WI38 (cell line): ENCODE data around the gene CEP44.
"Not testable (repeated sequence)": the region's sequence is repeated elsewhere in the genome, so short reads cannot be mapped to it uniquely, and the experiment has no call there.

ENCODE experiments used
- H3K4me3 ChIP-seq: 2 replicates; pipeline ENCODE4 v1.5.1; 2011; ENCODE audit warnings: low read depth, mild to moderate bottlenecking, control low read depth, low read length
- TF ChIP-seq, protein P1 (sequence below): IDR thresholded peaks from 2 replicates; pipeline ENCODE4 v1.5.1; 2012; ENCODE audit warnings: low read depth, mild to moderate bottlenecking, control low read depth, low read length

Gene CEP44

DNA sequence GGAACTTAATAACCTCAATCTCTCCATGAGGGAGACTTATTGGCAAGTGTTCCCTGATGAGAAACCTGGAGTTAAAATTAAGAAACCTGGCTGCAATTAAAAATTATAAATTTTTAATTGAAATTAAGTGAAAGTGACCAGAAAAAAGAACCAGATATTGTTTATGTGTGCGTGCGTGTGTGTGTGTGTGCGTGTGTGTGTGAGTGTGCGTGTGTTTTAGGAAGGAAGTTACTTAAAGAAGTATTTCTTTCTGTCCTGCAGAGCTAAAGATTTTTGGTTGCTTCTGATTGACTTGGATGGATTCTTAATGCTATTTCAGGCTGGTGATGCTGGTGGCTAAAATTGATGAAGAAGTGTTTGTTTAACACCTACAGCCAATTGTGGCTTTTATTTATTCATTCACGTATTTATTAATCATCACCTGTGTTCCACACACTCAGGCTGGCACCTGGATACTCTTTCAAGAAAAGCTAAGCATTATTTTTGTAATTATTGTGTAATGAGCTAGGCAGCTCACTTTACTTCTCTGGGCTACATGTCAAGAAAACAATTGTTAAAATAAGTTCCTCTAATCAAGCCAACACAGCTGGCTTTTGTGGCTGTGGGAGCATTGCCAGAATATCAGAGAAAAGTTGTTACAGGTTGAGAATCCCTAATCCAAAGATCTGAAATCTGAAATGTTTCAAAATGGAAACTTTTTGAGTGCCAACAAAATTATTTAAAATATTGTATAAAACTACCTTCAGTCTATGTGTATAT, 68.5 kb downstream of the CEP44 start:
- no peak overlapping the region for H3K4me3 ChIP-seq
- TF ChIP-seq, protein P1, sequence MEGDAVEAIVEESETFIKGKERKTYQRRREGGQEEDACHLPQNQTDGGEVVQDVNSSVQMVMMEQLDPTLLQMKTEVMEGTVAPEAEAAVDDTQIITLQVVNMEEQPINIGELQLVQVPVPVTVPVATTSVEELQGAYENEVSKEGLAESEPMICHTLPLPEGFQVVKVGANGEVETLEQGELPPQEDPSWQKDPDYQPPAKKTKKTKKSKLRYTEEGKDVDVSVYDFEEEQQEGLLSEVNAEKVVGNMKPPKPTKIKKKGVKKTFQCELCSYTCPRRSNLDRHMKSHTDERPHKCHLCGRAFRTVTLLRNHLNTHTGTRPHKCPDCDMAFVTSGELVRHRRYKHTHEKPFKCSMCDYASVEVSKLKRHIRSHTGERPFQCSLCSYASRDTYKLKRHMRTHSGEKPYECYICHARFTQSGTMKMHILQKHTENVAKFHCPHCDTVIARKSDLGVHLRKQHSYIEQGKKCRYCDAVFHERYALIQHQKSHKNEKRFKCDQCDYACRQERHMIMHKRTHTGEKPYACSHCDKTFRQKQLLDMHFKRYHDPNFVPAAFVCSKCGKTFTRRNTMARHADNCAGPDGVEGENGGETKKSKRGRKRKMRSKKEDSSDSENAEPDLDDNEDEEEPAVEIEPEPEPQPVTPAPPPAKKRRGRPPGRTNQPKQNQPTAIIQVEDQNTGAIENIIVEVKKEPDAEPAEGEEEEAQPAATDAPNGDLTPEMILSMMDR, result no peak

DNA sequence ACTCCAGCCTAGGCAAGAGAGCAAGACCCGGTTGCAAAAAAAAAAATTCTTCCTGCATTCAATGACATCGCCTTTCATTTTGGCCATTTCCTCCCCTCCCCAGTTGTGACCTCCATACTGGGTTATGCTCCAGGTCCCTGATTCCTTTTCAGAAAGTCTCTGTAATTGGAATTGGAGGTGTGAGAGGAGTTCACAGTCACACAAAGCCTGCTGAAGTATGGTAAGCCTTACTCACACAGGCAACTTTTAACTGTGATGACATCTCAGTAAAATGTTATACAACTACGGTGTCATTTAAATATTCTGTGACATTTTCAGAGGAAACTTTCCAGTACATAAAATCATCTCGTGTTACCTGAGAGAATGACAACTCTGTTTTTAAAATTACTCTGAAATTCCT, 73.6 kb downstream of the CEP44 start:
- H3K4me3 ChIP-seq, result no peak overlapping the region
- TF ChIP-seq, protein P1, result no peak

DNA sequence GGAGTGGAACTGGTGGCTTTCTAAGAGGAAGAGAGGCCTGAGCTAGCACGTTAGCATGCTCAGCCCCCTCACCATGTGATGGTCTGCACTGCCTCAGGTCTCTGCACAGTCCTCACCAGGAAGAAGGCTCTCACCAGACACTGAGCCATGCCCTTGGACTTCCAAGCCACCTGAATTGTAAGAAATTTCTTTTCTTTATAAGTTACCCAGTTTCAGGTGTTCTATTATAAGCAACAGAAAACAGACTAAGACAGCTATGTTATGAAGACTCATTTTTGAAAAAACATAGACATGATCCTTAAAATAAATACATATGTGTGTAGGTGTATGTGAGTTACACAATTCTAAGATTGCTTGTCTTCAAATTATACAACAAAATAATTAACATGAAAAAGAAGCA, 74.7 kb downstream of the CEP44 start:
- TF ChIP-seq, protein P1, result no peak
- H3K4me3 ChIP-seq, result no peak overlapping the region

DNA sequence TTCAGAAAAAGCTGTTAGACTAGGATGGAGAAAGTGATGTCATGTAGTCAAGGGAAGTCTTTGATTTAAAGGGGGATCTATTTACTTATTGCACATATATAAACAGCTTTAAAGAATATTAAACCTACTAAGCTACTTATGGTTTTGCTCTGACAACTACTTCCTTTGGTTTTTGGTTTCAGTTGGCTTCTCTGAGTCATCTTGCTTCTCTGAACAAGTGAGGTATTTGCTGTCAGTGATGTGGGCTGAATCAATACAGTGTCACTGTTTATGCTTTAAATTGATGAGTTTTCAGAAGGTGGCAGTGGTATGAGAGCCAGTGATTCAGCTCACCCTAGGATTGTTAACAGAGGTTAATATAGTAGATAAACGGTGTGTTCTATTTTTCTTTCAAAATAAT, 75.1 kb downstream of the CEP44 start:
- H3K4me3 ChIP-seq, result no peak overlapping the region

DNA sequence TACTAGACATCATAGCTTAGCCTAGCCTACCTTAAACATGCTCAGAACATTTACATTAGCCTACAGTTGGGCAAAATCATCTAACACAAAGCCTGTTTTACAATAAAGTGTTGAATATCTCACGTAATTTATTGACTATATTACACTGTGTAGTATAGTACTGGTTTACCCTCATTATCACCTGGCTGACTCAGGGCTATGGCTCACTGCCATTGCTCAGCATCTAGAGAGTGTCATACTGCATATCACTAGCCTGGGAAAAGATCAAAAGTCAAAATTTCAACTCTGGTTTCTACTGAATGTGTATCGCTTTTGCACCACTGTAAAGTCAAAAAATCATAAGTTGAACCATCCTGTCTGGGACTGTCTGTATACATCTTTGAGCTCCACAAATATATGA, 78.6 kb downstream of the CEP44 start:
- TF ChIP-seq, protein P1, result no peak
- H3K4me3 ChIP-seq, result no peak overlapping the region

More for the DNA sequence above, 75.1 kb downstream of the CEP44 start:
- TF ChIP-seq, protein P1, result no peak

DNA sequence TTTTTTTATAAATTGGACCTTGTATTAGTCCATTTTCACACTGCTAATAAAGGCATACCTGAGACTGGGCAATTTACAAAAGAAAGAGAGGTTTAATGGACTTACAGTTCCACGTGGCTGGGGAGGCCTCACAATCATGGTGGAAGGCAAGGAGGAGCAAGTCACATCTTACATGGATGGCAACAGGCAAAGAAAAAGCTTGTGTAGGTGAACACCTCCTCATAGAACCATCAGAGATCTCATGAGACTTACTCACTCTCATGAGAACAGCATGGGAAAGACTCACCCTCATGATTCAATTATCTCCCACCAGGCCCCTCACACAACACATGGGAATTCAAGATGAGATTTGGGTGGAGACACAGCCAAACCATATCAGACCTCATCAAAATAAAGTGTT, 80.1 kb downstream of the CEP44 start:
- H3K4me3 ChIP-seq, result not testable (repeated sequence)

DNA sequence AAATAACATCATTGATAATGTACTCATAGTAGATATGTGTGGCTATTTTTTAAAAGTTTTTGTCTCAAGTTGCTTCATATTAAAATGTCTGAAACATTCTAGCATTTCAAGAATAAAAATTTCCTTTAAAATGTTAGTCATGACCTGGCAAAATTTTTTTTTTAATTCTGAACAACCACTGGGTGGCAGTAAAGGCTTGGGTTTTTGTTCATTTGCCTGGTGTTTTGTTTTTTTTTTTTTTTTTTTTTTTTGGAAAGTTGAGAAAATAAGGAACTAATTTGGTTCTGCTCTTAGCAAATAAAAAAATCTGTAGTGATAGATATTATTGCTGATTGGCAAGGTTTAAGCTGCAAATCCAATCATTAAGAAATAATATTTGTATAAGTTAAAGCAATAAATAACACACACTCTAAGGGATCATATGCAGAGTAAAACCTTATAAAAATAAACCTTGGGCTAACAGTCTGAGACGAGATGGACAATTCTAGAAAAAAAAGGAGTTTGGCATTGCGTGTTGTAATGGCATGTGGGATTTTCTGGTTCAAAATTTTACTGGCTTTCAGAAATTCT, 81.4 kb downstream of the CEP44 start:
- TF ChIP-seq, protein P1, result no peak
- H3K4me3 ChIP-seq, result no peak overlapping the region
